ENCODE measurements around the gene SNCAIP.
"Not testable (repeated sequence)": the region's sequence is repeated elsewhere in the genome, so short reads cannot be mapped to it uniquely, and the experiment has no call there.

The SNCAIP gene

DNA sequence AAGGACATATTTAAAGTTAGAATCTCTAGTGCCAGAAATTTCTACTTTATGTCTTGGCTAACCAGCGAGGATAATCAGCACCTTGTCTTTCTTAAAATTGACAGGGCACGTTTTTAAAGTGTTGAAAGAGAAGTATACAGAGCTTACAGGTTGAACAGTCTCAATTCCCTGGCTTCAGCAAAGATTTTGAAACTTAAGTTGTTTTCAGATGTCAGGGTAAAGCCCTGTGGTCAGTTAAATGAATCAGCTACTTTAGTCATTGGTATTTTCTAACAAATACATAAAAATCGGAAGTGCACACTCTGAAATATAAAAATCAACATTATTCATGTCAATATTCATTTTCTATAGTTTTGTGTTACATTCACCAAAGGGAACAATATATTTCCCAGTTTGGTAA is 29.1 kb downstream of the SNCAIP start:
- H3K9ac ChIP-seq (ENCODE audit: insufficient read length) = no peak overlapping the region
- no peak overlapping the region for H3K4me3 ChIP-seq
- TF ChIP-seq EZH2 (IDR thresholded peaks at IDR 0.05) = no peak
- TF ChIP-seq FOXP2 (optimal IDR thresholded peaks at IDR 0.05; ENCODE audit: control extremely low read depth, extremely low read length, insufficient read depth) = no peak
- no peak for TF ChIP-seq POLR2AphosphoS5 (IDR thresholded peaks at IDR 0.05; ENCODE audit: borderline replicate concordance, low read depth, low read length)
- no peaks in the 10 kb centered on the region for H3K9me3 ChIP-seq (ENCODE audit: low read depth, low read length)
- DNase-seq (ENCODE audit: low read depth, low spot score) = no peak
- no peak overlapping the region for H3K27ac ChIP-seq
- H3K36me3 ChIP-seq (ENCODE audit: insufficient read depth, low read length) = no peaks in the 10 kb centered on the region

DNA sequence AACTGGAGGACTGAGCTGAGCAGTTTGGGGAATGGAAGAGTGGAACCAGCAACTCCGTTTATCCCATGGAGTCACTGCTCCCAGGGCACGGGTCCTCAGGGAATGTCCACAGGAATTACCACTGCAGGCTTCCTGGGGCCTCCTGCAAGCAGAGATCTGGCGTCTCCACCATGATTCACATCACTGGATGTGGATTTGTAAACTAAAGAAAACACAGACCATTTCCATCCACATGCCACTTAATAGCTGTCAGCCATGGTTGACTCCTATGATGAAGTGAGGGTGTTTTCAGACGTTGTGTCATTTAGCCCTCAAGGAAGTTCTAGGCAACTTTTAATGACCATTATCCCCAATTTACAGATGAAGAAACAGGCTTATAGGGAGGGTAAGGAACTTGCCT is 30.2 kb downstream of the SNCAIP start:
- DNase-seq (ENCODE audit: low read depth, low spot score) = no peak
- no peak overlapping the region for H3K4me3 ChIP-seq
- no peaks in the 10 kb centered on the region for H3K9me3 ChIP-seq (ENCODE audit: low read depth, low read length)
- H3K36me3 ChIP-seq (ENCODE audit: insufficient read depth, low read length) = no peaks in the 10 kb centered on the region
- no peak overlapping the region for H3K27ac ChIP-seq
- TF ChIP-seq POLR2AphosphoS5 (IDR thresholded peaks at IDR 0.05; ENCODE audit: borderline replicate concordance, low read depth, low read length) = no peak
- no peak for TF ChIP-seq FOXP2 (optimal IDR thresholded peaks at IDR 0.05; ENCODE audit: control extremely low read depth, extremely low read length, insufficient read depth)
- no peak for TF ChIP-seq EZH2 (IDR thresholded peaks at IDR 0.05)
- H3K9ac ChIP-seq (ENCODE audit: insufficient read length) = no peak overlapping the region

DNA sequence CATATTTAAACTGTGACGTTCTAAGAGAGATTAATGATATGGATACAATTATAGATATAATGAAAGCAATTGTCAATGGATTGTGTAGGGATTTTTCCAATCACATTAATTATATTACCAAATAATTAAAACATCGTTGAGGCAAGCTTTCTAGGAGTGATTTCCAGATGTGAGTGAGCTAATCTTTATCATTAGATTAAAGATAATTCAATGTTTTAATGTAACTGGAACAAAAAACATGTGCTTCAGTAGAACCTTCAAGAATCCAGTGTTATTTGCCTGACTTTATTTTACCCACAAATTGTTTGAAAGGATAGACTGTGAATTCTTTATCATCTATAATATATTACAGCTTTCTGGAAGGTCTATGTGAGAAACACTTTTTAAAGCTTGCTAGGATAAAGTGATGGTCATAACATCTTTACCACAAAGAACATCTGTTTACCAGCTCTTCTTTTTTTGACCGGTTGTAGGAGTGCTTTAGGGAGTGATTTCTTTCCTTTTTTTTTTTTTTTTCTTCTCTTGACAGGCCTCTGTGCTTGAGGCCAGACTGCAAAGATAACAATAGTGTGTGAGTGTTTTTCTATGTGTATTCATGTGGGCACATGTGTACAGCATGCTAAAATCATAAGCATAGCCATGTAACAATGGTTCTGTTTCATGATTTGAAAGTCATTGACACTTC is 35.0 kb downstream of the SNCAIP start:
- no peak overlapping the region for H3K27ac ChIP-seq
- TF ChIP-seq FOXP2 (optimal IDR thresholded peaks at IDR 0.05; ENCODE audit: control extremely low read depth, extremely low read length, insufficient read depth) (no peak), EZH2 (IDR thresholded peaks at IDR 0.05) (no peak), POLR2AphosphoS5 (IDR thresholded peaks at IDR 0.05; ENCODE audit: borderline replicate concordance, low read depth, low read length) (no peak)
- no peak overlapping the region for H3K4me3 ChIP-seq
- no peaks in the 10 kb centered on the region for H3K9me3 ChIP-seq (ENCODE audit: low read depth, low read length)
- no peaks in the 10 kb centered on the region for H3K36me3 ChIP-seq (ENCODE audit: insufficient read depth, low read length)
- DNase-seq (ENCODE audit: low read depth, low spot score) = no peak
- no peak overlapping the region for H3K9ac ChIP-seq (ENCODE audit: insufficient read length)

DNA sequence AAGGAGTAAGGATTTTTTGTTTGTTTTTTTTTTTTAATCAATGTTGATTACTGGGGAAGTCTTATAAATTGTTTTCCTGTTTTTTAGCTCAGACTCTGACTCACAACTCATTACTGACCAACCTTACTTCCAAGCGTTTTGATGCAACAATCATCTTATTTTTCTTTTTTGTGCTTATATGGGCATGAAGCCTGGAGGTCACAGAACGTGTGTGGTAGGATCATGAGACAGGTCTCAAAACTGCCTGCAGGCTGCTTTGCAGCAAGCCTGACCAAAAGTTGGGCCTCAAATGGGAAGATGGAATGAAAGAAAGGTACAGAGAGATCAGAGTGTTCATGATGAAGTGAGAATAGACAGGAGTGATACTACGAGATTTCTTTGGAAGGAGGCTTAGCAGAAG is 38.5 kb downstream of the SNCAIP start:
- Histone ChIP-seq H3K36me3 (ENCODE audit: insufficient read depth, low read length) (no peaks in the 10 kb centered on the region), H3K27ac (no peak overlapping the region), H3K4me3 (no peak overlapping the region), H3K9me3 (ENCODE audit: low read depth, low read length) (no peaks in the 10 kb centered on the region), H3K9ac (ENCODE audit: insufficient read length) (no peak overlapping the region)
- DNase-seq (ENCODE audit: low read depth, low spot score) = no peak
- no peak for TF ChIP-seq FOXP2 (optimal IDR thresholded peaks at IDR 0.05; ENCODE audit: control extremely low read depth, extremely low read length, insufficient read depth)
- TF ChIP-seq EZH2 (IDR thresholded peaks at IDR 0.05) = no peak
- TF ChIP-seq POLR2AphosphoS5 (IDR thresholded peaks at IDR 0.05; ENCODE audit: borderline replicate concordance, low read depth, low read length) = no peak

DNA sequence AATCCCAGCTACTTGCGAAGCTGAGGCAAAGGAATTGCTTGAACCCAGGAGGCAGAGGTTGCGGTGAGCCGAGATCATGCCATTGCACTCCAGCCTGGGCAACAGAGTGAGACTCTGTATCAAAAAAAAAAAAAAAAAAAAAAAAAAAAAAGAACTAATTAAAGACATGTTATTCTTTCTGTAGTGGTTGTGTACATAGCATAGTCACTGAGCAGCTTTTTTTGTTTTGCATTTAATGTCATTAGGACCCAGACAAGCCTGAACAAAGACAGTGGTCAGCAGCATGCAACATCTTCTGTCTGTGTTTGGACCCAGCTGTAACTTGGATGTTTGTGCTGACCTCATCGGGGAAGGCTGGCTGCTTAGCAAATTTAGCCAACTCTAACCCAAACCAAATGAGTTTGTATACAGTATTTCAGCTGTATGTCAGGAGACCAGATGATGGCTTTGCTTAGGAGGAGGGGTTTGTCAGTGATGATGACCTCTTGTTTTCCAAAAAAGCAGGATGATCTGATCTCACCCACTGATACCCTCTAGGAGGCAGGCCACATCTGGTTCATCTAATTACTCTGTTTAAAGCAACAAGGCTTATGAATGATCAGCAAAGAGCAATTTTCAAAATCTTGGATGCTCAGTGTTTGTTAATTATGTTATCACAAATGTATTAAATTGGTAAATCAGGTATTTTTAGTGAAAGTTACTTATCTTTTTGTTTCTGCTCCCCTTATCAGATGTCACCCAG is 39.5 kb downstream of the SNCAIP start:
- no peak for DNase-seq (ENCODE audit: low read depth, low spot score)

DNA sequence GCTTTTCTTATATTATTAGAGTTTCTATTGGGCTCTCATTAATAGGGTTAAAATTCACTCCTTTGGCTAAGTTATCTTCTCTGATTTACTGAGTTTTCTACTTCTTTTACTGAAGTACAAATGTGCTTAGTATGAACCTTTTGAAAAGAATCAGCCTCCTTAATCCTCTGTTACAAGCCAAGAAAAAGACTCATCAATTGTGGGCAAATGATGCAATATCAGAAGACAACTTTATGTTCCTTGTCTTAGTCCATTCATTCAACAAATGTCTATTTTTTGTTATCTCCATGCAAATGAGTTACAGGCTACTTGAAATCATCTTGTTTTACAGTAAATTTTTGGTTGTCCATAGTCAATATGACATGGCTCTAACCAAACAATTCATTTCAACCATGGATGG is 40.3 kb downstream of the SNCAIP start:
- H3K4me3 ChIP-seq = no peak overlapping the region
- H3K27ac ChIP-seq = no peak overlapping the region
- TF ChIP-seq FOXP2 (optimal IDR thresholded peaks at IDR 0.05; ENCODE audit: control extremely low read depth, extremely low read length, insufficient read depth) = no peak
- TF ChIP-seq EZH2 (IDR thresholded peaks at IDR 0.05) = no peak
- no peak for TF ChIP-seq POLR2AphosphoS5 (IDR thresholded peaks at IDR 0.05; ENCODE audit: borderline replicate concordance, low read depth, low read length)
- no peaks in the 10 kb centered on the region for H3K36me3 ChIP-seq (ENCODE audit: insufficient read depth, low read length)
- no peak for DNase-seq (ENCODE audit: low read depth, low spot score)
- no peaks in the 10 kb centered on the region for H3K9me3 ChIP-seq (ENCODE audit: low read depth, low read length)
- H3K9ac ChIP-seq (ENCODE audit: insufficient read length) = no peak overlapping the region

More for the DNA sequence above, 39.5 kb downstream of the SNCAIP start:
- H3K36me3 ChIP-seq (ENCODE audit: insufficient read depth, low read length) = no peaks in the 10 kb centered on the region
- TF ChIP-seq EZH2 (IDR thresholded peaks at IDR 0.05) (no peak), POLR2AphosphoS5 (IDR thresholded peaks at IDR 0.05; ENCODE audit: borderline replicate concordance, low read depth, low read length) (no peak), FOXP2 (optimal IDR thresholded peaks at IDR 0.05; ENCODE audit: control extremely low read depth, extremely low read length, insufficient read depth) (no peak)
- H3K9me3 ChIP-seq (ENCODE audit: low read depth, low read length) = no peaks in the 10 kb centered on the region
- no peak overlapping the region for H3K4me3 ChIP-seq
- H3K27ac ChIP-seq = no peak overlapping the region
- H3K9ac ChIP-seq (ENCODE audit: insufficient read length) = no peak overlapping the region

DNA sequence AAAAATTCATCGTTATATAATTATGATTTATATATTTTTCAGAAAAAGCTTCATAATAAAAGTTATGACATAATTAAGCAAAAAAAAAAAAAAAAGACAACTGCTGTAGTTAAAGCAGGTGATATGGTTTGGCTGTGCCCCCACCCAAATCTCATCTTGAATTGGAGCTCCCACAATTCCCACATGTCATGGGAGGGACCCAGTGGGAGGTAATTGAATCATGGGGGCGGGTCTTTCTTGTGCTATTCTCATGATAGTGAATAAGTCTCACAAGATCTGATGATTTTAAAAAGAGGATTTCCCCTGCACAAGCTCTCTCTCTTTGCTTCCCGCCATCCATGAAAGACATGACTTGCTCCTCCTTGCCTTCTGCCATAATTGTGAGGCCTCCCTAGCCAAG is 41.3 kb downstream of the SNCAIP start:
- not testable (repeated sequence) for DNase-seq (ENCODE audit: low read depth, low spot score); H3K27ac ChIP-seq; H3K36me3 ChIP-seq (ENCODE audit: insufficient read depth, low read length); H3K9me3 ChIP-seq (ENCODE audit: low read depth, low read length); H3K4me3 ChIP-seq; H3K9ac ChIP-seq (ENCODE audit: insufficient read length)

DNA sequence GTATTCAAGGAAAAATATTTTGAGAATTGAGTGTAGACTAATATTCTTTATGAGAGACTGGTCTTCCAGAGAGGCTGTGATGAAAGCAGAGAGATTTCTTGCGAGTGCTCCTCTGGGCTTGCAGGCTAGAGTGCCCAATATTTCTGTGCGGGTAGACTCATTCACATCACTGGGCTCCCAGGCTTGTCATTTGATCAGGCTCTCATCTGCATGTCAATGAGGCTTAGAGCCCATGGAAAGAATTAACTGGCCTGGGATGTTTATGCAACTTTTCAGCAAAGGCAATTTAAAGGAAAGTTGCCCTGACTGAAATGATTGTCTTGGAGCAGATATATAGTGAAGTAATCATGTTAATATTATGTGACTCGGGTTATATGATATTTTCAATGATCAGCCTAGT is 42.3 kb downstream of the SNCAIP start:
- Histone ChIP-seq H3K9me3 (ENCODE audit: low read depth, low read length) (no peaks in the 10 kb centered on the region), H3K9ac (ENCODE audit: insufficient read length) (no peak overlapping the region), H3K27ac (no peak overlapping the region), H3K36me3 (ENCODE audit: insufficient read depth, low read length) (no peaks in the 10 kb centered on the region), H3K4me3 (no peak overlapping the region)
- no peak for DNase-seq (ENCODE audit: low read depth, low spot score)
- TF ChIP-seq EZH2 (IDR thresholded peaks at IDR 0.05) (no peak), FOXP2 (optimal IDR thresholded peaks at IDR 0.05; ENCODE audit: control extremely low read depth, extremely low read length, insufficient read depth) (no peak), POLR2AphosphoS5 (IDR thresholded peaks at IDR 0.05; ENCODE audit: borderline replicate concordance, low read depth, low read length) (no peak)

Data from SK-N-MC (cell line).